OCI-LY3 (cell line): ENCODE results near the gene SHC4.

Source experiments
- CTCF ChIP-seq: fragments of 200-600, 300-600 bp; sonication (generic); IDR thresholded peaks from 2 replicates; pipeline ENCODE4 v1.5.1; 2014; ENCODE audit warnings: antibody characterized with exemption, low read length, low read depth
- EZH2phosphoT487 ChIP-seq: fragments of 200-600 bp; shearing (Covaris generic); IDR thresholded peaks from 2 replicates; pipeline ENCODE4 v1.6.1; 2018; ENCODE audit warnings: antibody characterized with exemption, mixed run types, low read depth

GRCh38 chr15:48862705-48863104 is 101.0 kb downstream of the SHC4 start:
- TF ChIP-seq CTCF (no peak), EZH2phosphoT487 (no peak)
